NT2/D1 (cell line): ENCODE data around the gene KDM5D.

Source experiments
- DNase-seq: peaks from one replicate; pipeline ENCODE4 v3.0.0-alpha.2; 2011; ENCODE audit warnings: low read depth, low spot score
- H3K27me3 ChIP-seq: 2 replicates; pipeline ENCODE4 v1.6.0; 2011; ENCODE audit warnings: mild to moderate bottlenecking; ENCODE audit not compliant: insufficient read length, insufficient read depth
- H3K36me3 ChIP-seq: 2 replicates; pipeline ENCODE4 v1.6.1; 2011; ENCODE audit warnings: mild to moderate bottlenecking, low read length, mixed read lengths; ENCODE audit not compliant: insufficient read depth, insufficient read length
- H3K4me1 ChIP-seq: 2 replicates; pipeline ENCODE4 v1.5.1; 2011; ENCODE audit not compliant: insufficient read depth, insufficient read length
- H3K4me3 ChIP-seq: 2 replicates; pipeline ENCODE4 v1.5.1; 2011; ENCODE audit warnings: low read depth; ENCODE audit not compliant: insufficient read length
- H3K9ac ChIP-seq: 2 replicates; pipeline ENCODE4 v1.6.0; 2011; ENCODE audit warnings: low read depth; ENCODE audit not compliant: insufficient read length
- H3K9me3 ChIP-seq: 2 replicates; pipeline ENCODE4 v1.5.1; 2011; ENCODE audit warnings: mild to moderate bottlenecking, low read length; ENCODE audit not compliant: insufficient read depth
- SUZ12 ChIP-seq: IDR thresholded peaks from 2 replicates; pipeline ENCODE4 v1.6.1; 2011; ENCODE audit not compliant: insufficient read length, insufficient read depth; ENCODE audit errors: extremely low read depth
- YY1 ChIP-seq: IDR thresholded peaks from 2 replicates; pipeline ENCODE4 v1.6.1; 2011; ENCODE audit not compliant: insufficient read length, insufficient read depth
- ZNF274 ChIP-seq: IDR thresholded peaks from 2 replicates; pipeline ENCODE4 v1.6.1; 2011; ENCODE audit warnings: mild to moderate bottlenecking, low read depth, low read length

KDM5D gene

GRCh38 chrY:19744381-19745378, at the start of gene KDM5D:
TSS of gene KDM5D (minus strand) at chrY:19744726. CDS start at chrY:19744534, 192 bp downstream.
- Histone ChIP-seq H3K27me3 (no peaks in the 10 kb centered on the region), H3K9me3 (no peaks in the 10 kb centered on the region), H3K36me3 (peaks cover 19% of the 10 kb centered on the region), H3K9ac (peak within 1 kb of the TSS; percentile 61), H3K4me1 (no peaks in the 10 kb centered on the region), H3K4me3 (peak within 1 kb of the TSS; percentile 35)
- TF ChIP-seq YY1 (no peak), ZNF274 (no peak), SUZ12 (no peak)
- peak; percentile 9 for DNase-seq

GRCh38 chrY:19768375-19768774, 23.8 kb upstream of the KDM5D start:
- TF ChIP-seq YY1 (no peak), SUZ12 (no peak), ZNF274 (no peak)
- no peaks in the 10 kb centered on the region for H3K27me3 ChIP-seq
- no peaks in the 10 kb centered on the region for H3K4me1 ChIP-seq
- no peak for DNase-seq
- H3K9me3 ChIP-seq = no peaks in the 10 kb centered on the region
- no peak overlapping the region for H3K9ac ChIP-seq
- no peaks in the 10 kb centered on the region for H3K36me3 ChIP-seq
- no peak overlapping the region for H3K4me3 ChIP-seq

GRCh38 chrY:19743331-19743730, 1.2 kb downstream of the KDM5D start:
- H3K27me3 ChIP-seq = no peaks in the 10 kb centered on the region
- DNase-seq = no peak
- H3K9ac ChIP-seq = no peak overlapping the region
- no peaks in the 10 kb centered on the region for H3K9me3 ChIP-seq
- TF ChIP-seq SUZ12 = no peak
- TF ChIP-seq ZNF274 = no peak
- no peak for TF ChIP-seq YY1
- H3K4me1 ChIP-seq = no peaks in the 10 kb centered on the region
- H3K36me3 ChIP-seq = peaks cover 25% of the 10 kb centered on the region
- H3K4me3 ChIP-seq = no peak overlapping the region

DNA sequence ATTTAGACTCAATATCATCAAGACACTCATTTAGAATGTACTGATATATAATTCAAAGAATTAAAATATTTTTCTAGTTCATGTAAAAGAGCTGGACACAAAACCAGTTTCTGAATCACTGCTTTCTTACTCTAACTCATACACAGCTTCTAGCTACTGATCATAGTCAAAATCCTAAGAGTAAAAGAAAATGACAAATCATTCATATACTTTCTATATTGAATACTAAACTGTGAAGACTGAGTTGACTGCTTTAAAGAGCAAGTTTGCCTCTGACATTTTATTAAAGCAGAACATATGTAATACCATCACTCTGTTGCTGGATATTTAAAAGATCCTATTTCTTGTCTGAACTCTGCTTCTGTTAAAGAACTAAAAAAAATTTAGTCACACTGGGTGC, 2.4 kb downstream of the KDM5D start:
- Histone ChIP-seq H3K4me3 (no peak overlapping the region), H3K4me1 (no peaks in the 10 kb centered on the region), H3K9ac (no peak overlapping the region), H3K36me3 (peaks cover 25% of the 10 kb centered on the region), H3K27me3 (no peaks in the 10 kb centered on the region), H3K9me3 (no peaks in the 10 kb centered on the region)
- no peak for DNase-seq
- TF ChIP-seq SUZ12 = no peak
- TF ChIP-seq YY1 = no peak

GRCh38 chrY:19734425-19734824, 10.1 kb downstream of the KDM5D start:
- H3K27me3 ChIP-seq = no peaks in the 10 kb centered on the region
- no peak for DNase-seq
- H3K4me1 ChIP-seq = no peaks in the 10 kb centered on the region
- no peaks in the 10 kb centered on the region for H3K9me3 ChIP-seq
- H3K4me3 ChIP-seq = no peak overlapping the region
- TF ChIP-seq SUZ12 = no peak
- no peak for TF ChIP-seq YY1
- TF ChIP-seq ZNF274 = no peak
- H3K9ac ChIP-seq = no peak overlapping the region
- peaks cover 21% of the 10 kb centered on the region for H3K36me3 ChIP-seq

GRCh38 chrY:19717950-19718349, 26.6 kb downstream of the KDM5D start:
- Histone ChIP-seq H3K4me1 (no peaks in the 10 kb centered on the region), H3K9me3 (no peaks in the 10 kb centered on the region), H3K27me3 (no peaks in the 10 kb centered on the region), H3K9ac (no peak overlapping the region), H3K36me3 (peaks cover 35% of the 10 kb centered on the region), H3K4me3 (no peak overlapping the region)
- TF ChIP-seq SUZ12 (no peak), YY1 (no peak), ZNF274 (no peak)
- no peak for DNase-seq

DNA sequence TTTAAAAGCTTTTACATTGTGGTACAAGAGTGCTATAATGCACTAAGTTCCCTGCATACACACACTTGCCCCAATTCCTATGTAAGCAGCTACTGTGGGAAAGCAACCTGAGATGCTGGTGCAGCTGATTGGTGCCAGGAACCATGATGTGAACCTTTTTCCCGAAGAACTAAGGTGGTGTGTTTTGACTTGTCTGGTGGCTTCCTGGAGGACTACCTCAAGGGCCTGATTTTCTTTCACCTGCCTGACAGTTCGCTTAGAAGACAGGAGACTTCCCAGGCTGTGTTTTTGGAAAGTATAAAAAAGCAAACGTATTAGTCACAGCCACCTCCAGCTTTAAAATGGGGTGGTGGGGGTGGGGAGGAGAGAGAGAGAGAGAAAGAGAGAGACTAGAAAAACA, 27.4 kb downstream of the KDM5D start:
- TF ChIP-seq YY1 (no peak), SUZ12 (no peak), ZNF274 (no peak)
- H3K9ac ChIP-seq = no peak overlapping the region
- H3K4me3 ChIP-seq = no peak overlapping the region
- H3K9me3 ChIP-seq = no peaks in the 10 kb centered on the region
- H3K4me1 ChIP-seq = no peaks in the 10 kb centered on the region
- no peaks in the 10 kb centered on the region for H3K27me3 ChIP-seq
- peaks cover 35% of the 10 kb centered on the region for H3K36me3 ChIP-seq
- DNase-seq = no peak
